ELR (cell line): Measurements from ENCODE around the gene RBKS.
"Not testable (repeated sequence)": the region's sequence is repeated elsewhere in the genome, so short reads cannot be mapped to it uniquely, and the experiment has no call there.

Experiments used
- DNase-seq: peaks from one replicate; pipeline ENCODE4 v3.0.0-alpha.2; 2015; ENCODE audit warnings: low read depth

Gene RBKS

GRCh38 chr2:27798486-27798885, 91.7 kb downstream of the RBKS start:
- DNase-seq: no peak

GRCh38 chr2:27797841-27798240, 92.3 kb downstream of the RBKS start:
- DNase-seq: no peak

GRCh38 chr2:27796791-27797765, 93.1 kb downstream of the RBKS start:
- DNase-seq: no peak

GRCh38 chr2:27795868-27796277, 94.3 kb downstream of the RBKS start:
- DNase-seq: no peak

- DNase-seq: no peak
Measured at GRCh38 chr2:27795093-27795834, 94.9 kb downstream of the RBKS start.

- peak; percentile 66 for DNase-seq
Measured at GRCh38 chr2:27792759-27793158, 97.4 kb downstream of the RBKS start.

GRCh38 chr2:27790796-27791195, 99.4 kb downstream of the RBKS start:
- no peak for DNase-seq

GRCh38 chr2:27782701-27783100, 107.5 kb downstream of the RBKS start:
- DNase-seq: no peak

GRCh38 chr2:27781496-27781895, 108.7 kb downstream of the RBKS start:
- no peak for DNase-seq

GRCh38 chr2:27779417-27780055, 110.7 kb downstream of the RBKS start:
- DNase-seq: no peak

GRCh38 chr2:27776696-27777095, 113.5 kb downstream of the RBKS start:
- DNase-seq: no peak

GRCh38 chr2:27776097-27776496, 114.1 kb downstream of the RBKS start:
- DNase-seq: peak; percentile 79

- DNase-seq: no peak
Measured at GRCh38 chr2:27773959-27774358, 116.2 kb downstream of the RBKS start.

GRCh38 chr2:27772804-27773203, 117.4 kb downstream of the RBKS start:
- peak; percentile 16 for DNase-seq

GRCh38 chr2:27771548-27772335, 118.4 kb downstream of the RBKS start, which contains the start of gene MRPL33:
MRPL33 (plus strand) TSS chr2:27771719; CDS start chr2:27771778, 59 bp downstream.
- DNase-seq: peak; percentile 92

GRCh38 chr2:27771202-27771547, 119.0 kb downstream of the RBKS start:
- DNase-seq: no peak

GRCh38 chr2:27766287-27766661, 123.9 kb downstream of the RBKS start:
- no peak for DNase-seq

- no peak for DNase-seq
Measured at GRCh38 chr2:27765621-27766286, 124.4 kb downstream of the RBKS start.

GRCh38 chr2:27764526-27764925, 125.7 kb downstream of the RBKS start:
- not testable (repeated sequence) for DNase-seq

GRCh38 chr2:27763907-27764267, 126.3 kb downstream of the RBKS start:
- DNase-seq: no peak
